ENCODE measurements around the gene CCDC187.
"Not testable (repeated sequence)": the region's sequence is repeated elsewhere in the genome, so short reads cannot be mapped to it uniquely, and the experiment has no call there.

The CCDC187 gene

GRCh38 chr9:136303825-136304416 is at the start of gene CCDC187:
Gene CCDC187 (minus strand): TSS chr9:136304094. CDS start chr9:136303830, 264 bp downstream.
- no peak for DNase-seq (ENCODE audit: low read depth in 2 of 2)

GRCh38 chr9:136353088-136353487 is 49.2 kb upstream of the CCDC187 start:
- DNase-seq (ENCODE audit: low read depth in 2 of 2): no peak

GRCh38 chr9:136352682-136353081 is 48.8 kb upstream of the CCDC187 start:
- no peak for DNase-seq (ENCODE audit: low read depth in 2 of 2)

GRCh38 chr9:136351868-136352267 is 48.0 kb upstream of the CCDC187 start:
- not testable (repeated sequence) for DNase-seq (ENCODE audit: low read depth in 2 of 2)

- DNase-seq (ENCODE audit: low read depth in 2 of 2): no peak
Measured at GRCh38 chr9:136351252-136351800, 47.4 kb upstream of the CCDC187 start.

GRCh38 chr9:136349546-136349945 is 45.7 kb upstream of the CCDC187 start:
- DNase-seq (ENCODE audit: low read depth in 2 of 2): no peak

GRCh38 chr9:136348691-136349090 is 44.8 kb upstream of the CCDC187 start:
- no peak for DNase-seq (ENCODE audit: low read depth in 2 of 2)

- DNase-seq (ENCODE audit: low read depth in 2 of 2): no peak
Measured at GRCh38 chr9:136347472-136348256, 43.8 kb upstream of the CCDC187 start.

GRCh38 chr9:136346927-136347465 is 43.1 kb upstream of the CCDC187 start:
- no peak for DNase-seq (ENCODE audit: low read depth in 2 of 2)

GRCh38 chr9:136346157-136346481 is 42.2 kb upstream of the CCDC187 start:
- no peak for DNase-seq (ENCODE audit: low read depth in 2 of 2)

- no peak for DNase-seq (ENCODE audit: low read depth in 2 of 2)
Measured at GRCh38 chr9:136345281-136346156, 41.6 kb upstream of the CCDC187 start.

GRCh38 chr9:136344544-136345280 is 40.8 kb upstream of the CCDC187 start:
- DNase-seq (ENCODE audit: low read depth in 2 of 2): no peak

- no peak for DNase-seq (ENCODE audit: low read depth in 2 of 2)
Measured at GRCh38 chr9:136343884-136344269, 40.0 kb upstream of the CCDC187 start.

- no peak for DNase-seq (ENCODE audit: low read depth in 2 of 2)
Measured at GRCh38 chr9:136343121-136343883, 39.4 kb upstream of the CCDC187 start.

- peak; percentile 48 to 59 for DNase-seq (ENCODE audit: low read depth in 2 of 2)
Measured at GRCh38 chr9:136342181-136343120, 38.6 kb upstream of the CCDC187 start.

GRCh38 chr9:136341769-136342168 is 37.9 kb upstream of the CCDC187 start:
- no peak for DNase-seq (ENCODE audit: low read depth in 2 of 2)

GRCh38 chr9:136341042-136341655 is 37.3 kb upstream of the CCDC187 start:
- DNase-seq (ENCODE audit: low read depth in 2 of 2): no peak

- no peak for DNase-seq (ENCODE audit: low read depth in 2 of 2)
Measured at GRCh38 chr9:136340356-136341041, 36.6 kb upstream of the CCDC187 start.

All from stimulated activated CD4-positive, alpha-beta T cell treated with anti-CD3 and anti-CD28 coated beads, Interleukin-15, amount 100 ng/mL, for 48 hours (primary cell).